ENCODE data around the gene RBPMS2. TPM values are rescaled to one million over a fixed set of nuclear protein-coding genes. Genes with fewer than 3 reads are reported as not detected.

Gene RBPMS2
- total and polyA plus RNA-seq, 7 donors, result 1.6 to 3.6 (median 2.0) TPM

- H3K36me3 ChIP-seq (ENCODE audit: insufficient read depth in 1 of 2, low read depth in 1 of 2), result no peaks in the 10 kb centered on the region
- no peak for TF ChIP-seq CTCF (IDR thresholded peaks at IDR 0.05)
- intact Hi-C loops (cut with DNase I), result no loop called here
- WGBS, 3 donors, result 35 to 47% (median 39%) methylated on average over 4 of the region's 4 CpGs
- no peaks in the 10 kb centered on the region for H3K27me3 ChIP-seq (ENCODE audit: insufficient read depth in 3 of 3, low read length in 2 of 3)
- H3K9me3 ChIP-seq, result no peaks in the 10 kb centered on the region
- no peak for ATAC-seq
- no peak overlapping the region for H3K4me3 ChIP-seq
- no peaks in the 10 kb centered on the region for H3K4me1 ChIP-seq
- no peak overlapping the region for H3K27ac ChIP-seq
- no peak for DNase-seq
Observed at GRCh38 chr15:64791401-64791800, 16.0 kb upstream of the RBPMS2 start.

GRCh38 chr15:64783796-64784195 lies 8.4 kb upstream of the RBPMS2 start:
- Histone ChIP-seq H3K36me3 (ENCODE audit: insufficient read depth in 1 of 2, low read depth in 1 of 2) (no peaks in the 10 kb centered on the region), H3K4me1 (no peaks in the 10 kb centered on the region), H3K4me3 (no peak overlapping the region), H3K27me3 (ENCODE audit: insufficient read depth in 3 of 3, low read length in 2 of 3) (no peaks in the 10 kb centered on the region), H3K9me3 (no peaks in the 10 kb centered on the region), H3K27ac (no peak overlapping the region)
- 93 to 95% (median 94%) methylated on average over 4 of the region's 4 CpGs for WGBS, 3 donors
- TF ChIP-seq CTCF (IDR thresholded peaks at IDR 0.05), result no peak
- DNase-seq (no peak), ATAC-seq (no peak)
- intact Hi-C loops (cut with DNase I), result no loop called here

- ATAC-seq (no peak), DNase-seq (no peak)
- 69 to 77% (median 70%) methylated on average over 5 of the region's 5 CpGs for WGBS, 3 donors
- no peak for TF ChIP-seq CTCF (IDR thresholded peaks at IDR 0.05)
- intact Hi-C loops (cut with DNase I), result no loop called here
- no peak overlapping the region for H3K4me3 ChIP-seq
- H3K36me3 ChIP-seq (ENCODE audit: insufficient read depth in 1 of 2, low read depth in 1 of 2), result no peaks in the 10 kb centered on the region
- H3K27ac ChIP-seq, result no peak overlapping the region
- H3K9me3 ChIP-seq, result no peaks in the 10 kb centered on the region
- no peaks in the 10 kb centered on the region for H3K27me3 ChIP-seq (ENCODE audit: insufficient read depth in 3 of 3, low read length in 2 of 3)
- H3K4me1 ChIP-seq, result no peaks in the 10 kb centered on the region
Observed at GRCh38 chr15:64782751-64783150, 7.4 kb upstream of the RBPMS2 start.

GRCh38 chr15:64781299-64781698 lies 5.9 kb upstream of the RBPMS2 start:
- Histone ChIP-seq H3K4me1 (no peaks in the 10 kb centered on the region), H3K36me3 (ENCODE audit: insufficient read depth in 1 of 2, low read depth in 1 of 2) (no peaks in the 10 kb centered on the region), H3K4me3 (no peak overlapping the region), H3K27me3 (ENCODE audit: insufficient read depth in 3 of 3, low read length in 2 of 3) (peaks cover 0 to 11% (median 3%) of the 10 kb centered on the region in 3 donors), H3K9me3 (no peaks in the 10 kb centered on the region), H3K27ac (no peak overlapping the region)
- WGBS, 3 donors, result 87 to 94% (median 92%) methylated on average over 6 of the region's 6 CpGs
- DNase-seq (no peak), ATAC-seq (no peak)
- TF ChIP-seq CTCF (IDR thresholded peaks at IDR 0.05), result no peak
- intact Hi-C loops (cut with DNase I), result no loop called here

GRCh38 chr15:64780600-64781156 lies 5.3 kb upstream of the RBPMS2 start:
- peaks cover 0 to 17% (median 9%) of the 10 kb centered on the region in 3 donors for H3K27me3 ChIP-seq (ENCODE audit: insufficient read depth in 3 of 3, low read length in 2 of 3)
- H3K36me3 ChIP-seq (ENCODE audit: insufficient read depth in 1 of 2, low read depth in 1 of 2), result no peaks in the 10 kb centered on the region
- ATAC-seq, result no peak
- intact Hi-C loops (cut with DNase I), result no loop called here
- no peak overlapping the region for H3K4me3 ChIP-seq
- TF ChIP-seq CTCF (IDR thresholded peaks at IDR 0.05), result no peak
- WGBS, 3 donors, result 80 to 85% (median 84%) methylated on average over 8 of the region's 8 CpGs
- H3K9me3 ChIP-seq, result no peaks in the 10 kb centered on the region
- H3K4me1 ChIP-seq, result no peaks in the 10 kb centered on the region
- no peak overlapping the region for H3K27ac ChIP-seq
- no peak for DNase-seq
